GM18873 (cell line): ENCODE results near the gene CYB5D1.
A peak's percentile ranks its signal among the peaks of the same experiment; 100 is the strongest.

Experiments used
- ATAC-seq: cut with Tn5 transposase; IDR thresholded peaks from one replicate; pipeline ENCODE4 v1.9.1; 2021; ENCODE audit warnings: mild to moderate bottlenecking, moderate library complexity, moderate number of reproducible peaks; ENCODE audit not compliant: unreplicated experiment, low FRiP score

CYB5D1 gene

DNA sequence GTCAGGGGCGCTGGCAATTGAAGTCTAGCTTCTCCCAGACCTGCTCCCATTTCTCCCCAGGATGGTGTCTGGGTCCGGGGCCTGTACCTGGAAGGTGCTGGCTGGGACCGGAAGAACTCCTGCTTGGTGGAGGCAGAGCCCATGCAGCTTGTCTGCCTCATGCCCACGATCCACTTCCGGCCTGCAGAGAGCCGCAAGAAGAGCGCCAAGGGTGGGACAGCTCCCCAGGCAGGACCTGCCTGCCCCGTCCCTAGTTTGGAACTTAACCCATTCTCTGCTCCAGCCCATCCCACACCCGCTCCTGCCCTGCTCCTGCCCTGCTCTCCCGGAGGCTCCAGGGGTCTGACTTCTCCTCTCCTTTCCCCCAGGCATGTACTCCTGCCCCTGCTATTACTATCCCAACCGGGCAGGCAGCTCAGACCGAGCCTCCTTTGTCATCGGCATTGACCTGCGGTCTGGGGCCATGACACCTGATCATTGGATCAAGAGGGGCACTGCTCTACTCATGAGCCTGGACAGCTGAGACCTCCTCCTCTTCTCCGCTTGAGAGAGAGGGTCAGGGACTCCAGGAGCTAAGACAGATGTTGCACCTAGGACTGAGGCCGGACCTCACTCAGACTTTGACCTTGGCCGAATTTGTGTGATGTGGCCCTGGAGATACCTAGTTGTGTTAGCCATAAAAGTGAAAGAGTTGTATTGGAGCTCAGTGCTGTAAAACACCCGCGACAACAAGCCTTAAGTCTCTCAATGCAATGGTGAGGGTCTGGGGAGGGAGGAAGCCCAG is 24.6 kb upstream of the CYB5D1 start:
- no peak for ATAC-seq

DNA sequence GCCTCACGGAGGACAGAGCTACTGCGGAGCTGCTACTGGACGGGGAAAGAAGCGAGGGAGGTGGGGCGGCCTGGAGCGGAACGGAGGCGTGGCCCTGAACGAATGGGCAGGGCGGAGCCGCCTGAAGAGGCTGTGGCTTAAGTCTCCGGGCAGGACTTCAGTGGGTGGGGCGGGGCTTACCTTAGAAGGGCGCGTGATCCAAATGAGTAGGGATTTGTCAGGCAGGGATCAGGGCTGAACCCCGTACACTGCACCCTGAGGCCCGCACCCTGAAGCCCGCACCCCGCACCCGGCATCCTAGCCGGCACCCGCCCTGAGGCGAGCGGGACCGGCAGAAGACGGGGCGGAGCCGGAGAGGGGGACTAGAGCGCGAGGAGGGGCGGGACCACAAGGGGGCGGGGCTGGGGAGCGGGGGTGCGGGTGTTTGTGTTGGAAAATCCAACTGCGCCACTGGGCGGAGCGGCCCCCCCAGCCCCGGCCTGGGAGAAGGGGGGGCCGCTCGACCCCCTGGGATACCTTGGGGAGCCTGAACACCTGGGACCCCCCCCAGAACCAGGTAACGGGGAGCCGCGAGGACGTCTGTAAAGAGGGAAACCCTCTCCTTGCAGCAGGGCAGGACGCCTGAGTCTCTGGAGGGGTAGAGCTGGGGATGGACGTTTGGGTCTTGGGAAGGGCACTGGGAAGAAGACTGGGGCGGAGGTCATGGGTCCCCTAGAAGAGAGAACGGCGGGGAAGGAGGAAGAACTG is 23.8 kb upstream of the CYB5D1 start, which contains the start of gene KDM6B:
Gene KDM6B, plus strand, starts transcription at position 423 of the 747 bp plus-strand sequence. CDS start 11,338 bp downstream, outside the sequence.
- ATAC-seq: peak; percentile 32

DNA sequence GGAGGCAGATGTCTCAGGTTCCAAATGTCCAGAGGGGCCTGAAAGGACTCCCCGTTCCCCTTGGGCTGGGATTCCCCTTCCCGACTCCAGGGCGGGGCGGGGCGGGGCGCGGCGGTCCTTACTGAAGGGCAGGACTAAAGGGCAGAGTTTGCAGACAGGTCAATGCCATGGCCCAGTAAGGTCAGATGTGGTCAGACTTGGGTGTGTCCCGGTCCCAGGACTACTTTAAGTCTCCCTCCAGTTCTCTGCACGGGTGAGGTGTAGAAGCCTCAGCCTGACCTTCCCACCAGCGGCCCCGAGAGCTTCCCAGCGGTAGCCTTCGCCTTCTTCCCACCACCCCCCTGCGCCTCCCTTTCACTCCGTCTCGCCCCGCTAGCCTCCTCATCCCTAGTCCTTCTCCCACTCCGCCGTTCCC is 23.3 kb upstream of the CYB5D1 start:
- no peak for ATAC-seq

GRCh38 chr17:7834957-7835813 is 22.6 kb upstream of the CYB5D1 start:
- peak; percentile 34 for ATAC-seq

DNA sequence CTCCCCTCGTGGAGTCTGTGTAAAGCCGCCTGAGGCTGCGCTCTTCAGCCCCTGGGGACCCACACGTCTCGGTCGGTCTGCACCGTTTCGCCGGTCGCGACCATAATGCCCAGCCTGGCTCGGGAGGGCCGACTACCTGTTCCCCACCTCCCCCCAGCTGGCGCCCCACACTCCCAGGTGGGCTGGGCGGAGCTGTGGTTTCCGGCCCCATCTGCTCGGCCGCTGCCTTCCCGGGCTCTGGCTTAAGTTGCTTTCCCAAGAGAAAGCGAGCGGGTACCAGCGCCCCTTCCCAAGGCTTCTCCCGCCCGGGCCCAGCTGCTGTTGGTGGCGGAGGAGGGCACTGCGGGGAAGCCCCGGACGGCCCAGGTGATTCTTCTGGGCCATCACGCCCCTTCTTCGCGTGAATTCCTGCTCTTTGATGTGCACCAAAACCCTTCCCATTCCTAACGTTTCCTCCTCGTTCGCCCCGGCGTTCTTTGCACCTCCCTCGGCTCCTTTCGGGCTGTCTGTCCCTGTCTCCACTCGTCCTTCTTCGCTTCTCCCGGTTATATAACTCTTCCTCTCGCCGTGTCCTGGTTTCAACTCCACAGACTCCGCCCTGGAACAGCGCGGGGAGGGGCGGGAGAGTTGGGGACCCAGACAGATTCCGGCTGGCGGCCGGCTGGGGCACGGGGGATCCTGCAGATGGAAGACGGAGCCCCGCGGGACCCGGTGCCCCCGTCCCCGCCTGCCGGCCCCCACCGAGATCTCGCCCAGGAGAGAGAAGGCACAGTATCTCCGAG is 21.8 kb upstream of the CYB5D1 start:
- peak; percentile 33 for ATAC-seq

DNA sequence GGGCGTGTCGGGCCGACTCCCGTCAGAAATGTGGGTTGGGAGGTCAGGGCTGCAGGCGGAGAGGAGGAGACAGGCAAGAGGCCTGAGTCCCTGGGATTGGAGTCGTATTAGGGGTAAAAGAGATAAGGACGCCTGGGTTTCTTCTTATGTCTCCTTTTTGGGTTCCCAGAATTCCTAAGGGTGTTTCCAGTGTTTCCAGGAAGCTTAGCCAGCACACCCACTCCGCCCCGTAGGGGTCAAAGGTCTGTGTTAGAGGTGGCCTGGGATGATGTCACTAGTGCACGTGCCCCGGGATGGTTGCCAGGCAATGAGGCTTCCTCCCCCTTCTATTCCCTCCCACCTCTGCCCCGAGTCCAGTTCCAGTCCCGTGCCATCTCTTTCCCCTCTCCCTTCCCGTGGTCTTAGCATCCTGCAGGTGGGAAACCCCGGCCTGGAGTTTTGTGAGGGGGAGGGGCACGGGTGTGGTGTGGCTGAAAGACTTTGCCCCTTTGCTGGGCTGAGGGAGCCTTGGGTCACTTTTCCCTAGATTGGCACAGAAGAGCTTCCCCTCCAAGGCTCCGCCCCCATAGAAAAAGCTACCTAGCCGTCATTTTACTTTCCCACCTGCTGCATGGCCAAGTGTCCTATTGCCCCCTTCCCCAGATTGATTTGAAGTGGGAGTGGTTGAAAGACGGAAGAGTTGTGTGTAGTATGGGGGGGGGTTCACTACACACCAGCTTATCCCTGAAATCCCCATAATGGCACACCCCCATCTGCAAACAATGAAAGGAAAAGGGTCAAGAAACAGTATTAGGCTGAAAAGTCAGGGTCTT is 21.0 kb upstream of the CYB5D1 start:
- no peak for ATAC-seq

- no peak for ATAC-seq
Measured at GRCh38 chr17:7837408-7838088, 20.3 kb upstream of the CYB5D1 start.

DNA sequence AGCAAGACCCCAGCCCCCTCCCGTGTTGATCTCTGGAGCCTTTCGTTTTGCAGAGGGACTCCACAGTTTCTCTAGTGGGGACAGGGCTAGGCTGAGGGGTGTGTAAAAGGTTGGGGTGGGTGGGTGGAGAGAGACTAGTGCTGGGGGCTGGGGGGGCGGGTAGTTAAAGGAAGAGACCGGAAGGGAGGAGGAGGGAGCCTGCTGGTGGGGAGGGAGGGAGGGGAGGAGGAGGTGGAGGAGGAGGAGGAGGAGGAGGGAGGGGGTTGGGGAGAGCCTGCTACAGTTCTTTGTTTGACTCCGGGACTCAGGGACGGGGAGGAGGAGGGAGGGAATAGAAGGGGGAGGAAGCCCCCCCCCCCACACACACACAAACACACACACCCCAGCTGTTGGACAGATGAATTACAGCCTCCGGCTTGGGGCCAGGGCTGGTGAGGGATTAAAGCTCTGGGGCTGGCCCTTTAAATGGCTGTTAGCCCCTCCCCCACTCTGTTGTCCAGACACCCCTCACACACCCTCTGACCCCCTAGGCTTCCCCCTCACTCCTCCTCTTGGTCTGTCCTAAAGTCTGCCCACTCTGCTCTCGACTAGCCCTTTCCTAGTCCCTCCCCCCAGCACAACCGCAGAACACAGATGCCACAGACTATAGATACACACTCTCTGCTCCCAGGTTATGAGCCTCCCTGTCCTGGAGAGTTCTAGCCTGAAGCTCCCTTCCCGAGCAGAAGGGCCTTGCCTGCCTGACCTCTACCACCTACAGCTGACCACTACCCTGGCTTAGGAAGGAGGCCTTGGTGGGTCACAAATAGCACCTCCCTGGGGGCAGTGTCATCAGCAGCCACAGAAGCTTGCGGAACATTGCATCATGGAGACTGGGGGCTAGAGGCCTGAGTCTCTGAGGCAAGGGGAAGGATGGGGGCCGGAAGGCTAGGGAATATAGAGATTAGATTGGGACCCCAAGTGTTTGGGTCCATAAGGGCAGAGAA is 19.4 kb upstream of the CYB5D1 start:
- no peak for ATAC-seq

DNA sequence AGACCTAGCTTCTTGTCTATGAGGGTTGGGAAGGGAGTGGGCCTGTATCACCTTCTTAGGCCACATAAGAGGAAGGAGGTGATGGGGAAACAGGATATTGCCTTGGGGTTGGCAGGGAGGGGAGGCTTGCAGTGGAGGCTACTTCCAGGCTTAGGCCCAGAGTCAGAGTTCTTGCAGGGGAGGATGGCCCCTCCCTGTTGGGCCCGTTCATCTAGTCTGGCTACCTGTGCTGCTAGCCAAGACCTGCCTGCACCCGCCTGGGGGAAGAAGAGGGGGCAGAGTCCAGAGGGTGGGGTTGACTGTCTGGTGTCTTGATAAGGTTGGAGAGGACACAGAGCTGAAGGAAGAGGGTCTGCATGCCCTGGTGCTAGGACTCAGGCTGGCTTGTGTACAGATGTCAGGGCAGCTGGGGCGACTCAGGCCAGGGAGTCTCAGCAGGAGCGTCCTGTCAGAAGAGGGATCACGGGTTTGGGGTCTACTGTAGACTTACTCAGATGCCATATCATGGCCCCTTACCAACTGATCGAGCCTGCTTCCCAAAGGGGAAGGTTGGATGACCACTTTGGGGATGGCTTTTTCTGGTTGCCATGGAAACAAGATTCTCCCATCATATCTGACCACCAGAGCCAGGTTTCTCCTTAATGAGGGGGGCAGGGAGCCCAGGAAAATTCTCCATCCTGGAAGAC is 18.5 kb upstream of the CYB5D1 start:
- ATAC-seq: no peak

DNA sequence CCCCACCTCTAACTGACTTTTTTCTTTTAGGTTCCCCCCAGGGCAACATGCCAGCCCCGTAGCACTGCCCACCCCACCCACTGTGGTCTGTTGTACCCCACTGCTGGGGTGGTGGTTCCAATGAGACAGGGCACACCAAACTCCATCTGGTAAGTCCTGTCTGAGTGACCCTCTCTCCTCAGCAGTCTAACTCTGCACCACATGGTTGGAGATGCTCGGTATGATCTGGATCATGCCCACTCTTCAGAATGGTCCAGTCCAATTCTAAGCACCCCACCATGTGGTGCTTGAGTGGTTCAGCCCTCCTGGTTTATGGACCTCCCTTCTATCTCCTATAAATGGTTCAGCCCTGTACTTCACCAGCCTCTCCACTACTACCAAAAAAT is 17.9 kb upstream of the CYB5D1 start:
- no peak for ATAC-seq

DNA sequence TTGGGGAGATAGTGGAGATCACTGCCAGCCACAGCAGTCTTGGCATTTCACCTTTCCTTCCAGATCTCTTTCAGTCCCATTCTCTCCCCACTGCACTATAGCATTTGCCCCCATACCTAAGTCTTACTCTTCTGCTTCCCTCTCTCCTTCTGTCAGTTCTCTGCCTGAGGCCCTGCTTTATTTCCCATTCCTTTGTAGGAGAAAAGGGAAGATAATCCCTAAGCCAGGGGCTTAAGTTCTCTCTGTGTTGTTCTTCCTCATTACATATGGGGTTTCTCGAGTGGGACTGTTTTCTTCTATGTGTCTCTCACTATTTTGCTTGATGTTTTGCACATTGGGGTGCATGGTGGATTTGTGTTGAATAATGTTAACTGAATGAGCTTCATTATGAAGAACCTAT is 17.4 kb upstream of the CYB5D1 start:
- ATAC-seq: no peak

GRCh38 chr17:7840875-7841274 is 16.9 kb upstream of the CYB5D1 start:
- no peak for ATAC-seq

DNA sequence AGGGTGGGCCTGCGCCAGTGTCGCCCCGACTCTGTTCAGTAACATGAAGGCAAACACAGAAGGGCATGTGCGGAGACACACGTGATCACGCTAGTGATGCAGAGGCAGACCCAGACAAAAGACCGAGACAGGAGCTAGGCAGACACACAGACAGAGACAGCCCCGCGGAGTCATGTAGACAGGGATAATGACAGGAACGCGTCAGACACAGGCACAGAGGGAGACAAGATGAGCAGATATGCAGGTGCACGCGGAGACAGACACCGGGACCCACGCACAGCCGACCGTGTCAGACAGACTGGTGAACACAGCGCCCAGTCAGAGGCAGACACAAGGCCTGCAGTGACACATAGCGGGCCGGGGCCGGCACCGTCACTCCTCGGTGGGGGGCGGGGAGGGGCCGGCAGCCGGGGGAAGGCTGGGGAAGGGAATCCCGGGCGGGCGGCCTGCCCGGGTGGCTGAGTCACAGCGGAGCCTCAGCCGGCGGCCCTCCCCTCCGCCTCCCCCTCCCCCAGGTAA is 16.3 kb upstream of the CYB5D1 start:
- peak; percentile 1 for ATAC-seq

GRCh38 chr17:7841915-7842379 is 15.9 kb upstream of the CYB5D1 start:
- peak; percentile 12 for ATAC-seq

- peak; percentile 27 for ATAC-seq
Measured at GRCh38 chr17:7842380-7843256, 15.2 kb upstream of the CYB5D1 start.

DNA sequence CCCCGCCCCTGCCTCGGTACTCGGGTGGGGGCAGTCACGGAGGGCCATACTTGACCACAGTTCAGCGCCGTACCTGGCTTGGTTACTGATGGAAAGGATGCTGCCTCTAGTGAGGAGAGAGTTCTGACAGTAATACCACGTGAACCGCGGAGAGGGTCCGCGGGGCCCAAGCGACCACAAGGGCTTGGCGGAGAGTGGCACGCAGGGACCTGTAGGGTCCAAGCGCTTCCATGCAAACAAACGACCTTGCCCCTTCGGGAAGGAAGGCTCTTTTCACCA is 14.6 kb upstream of the CYB5D1 start:
- no peak for ATAC-seq
